ENCODE results near the gene PAXIP1. TPM values are rescaled to one million over a fixed set of nuclear protein-coding genes. Genes with fewer than 3 reads are reported as not detected.

The PAXIP1 gene
- total RNA-seq, 1 donor from 2014 or later, result 5.0 TPM

DNA sequence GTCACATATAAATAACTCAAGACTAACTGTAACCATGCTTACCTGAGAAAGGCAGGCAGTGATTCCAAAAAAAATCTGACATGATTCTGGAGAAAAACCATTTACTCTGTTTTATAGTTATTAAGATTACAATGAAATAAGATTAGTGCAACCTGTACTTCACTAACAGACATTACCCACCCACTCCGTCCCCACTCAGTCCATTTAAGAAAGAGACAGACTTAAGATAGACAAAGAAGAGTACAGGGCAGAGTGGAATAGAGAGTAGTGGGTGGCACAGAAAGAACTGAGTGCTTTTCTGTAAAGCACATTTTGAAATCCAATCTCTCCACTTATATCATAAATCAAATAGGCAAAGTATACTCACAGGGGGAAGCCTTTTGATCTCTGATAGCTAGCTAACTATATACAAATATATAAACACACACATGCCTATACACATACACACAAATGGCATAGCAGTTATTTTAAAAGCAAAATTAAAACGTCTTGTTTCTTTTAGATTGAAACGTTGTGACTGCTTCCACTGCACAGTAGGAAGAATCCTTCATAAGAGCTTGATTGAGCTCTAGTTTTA is 11.9 kb downstream of the PAXIP1 start:
- Histone ChIP-seq H3K27me3 (ENCODE audit: control insufficient read depth, insufficient read depth, low read length) (no peaks in the 10 kb centered on the region), H3K4me3 (ENCODE audit: low read depth, low read length) (no peak overlapping the region), H3K36me3 (ENCODE audit: control insufficient read depth, insufficient read depth, low read length) (peaks cover 1% of the 10 kb centered on the region)
- TF ChIP-seq, protein P1, sequence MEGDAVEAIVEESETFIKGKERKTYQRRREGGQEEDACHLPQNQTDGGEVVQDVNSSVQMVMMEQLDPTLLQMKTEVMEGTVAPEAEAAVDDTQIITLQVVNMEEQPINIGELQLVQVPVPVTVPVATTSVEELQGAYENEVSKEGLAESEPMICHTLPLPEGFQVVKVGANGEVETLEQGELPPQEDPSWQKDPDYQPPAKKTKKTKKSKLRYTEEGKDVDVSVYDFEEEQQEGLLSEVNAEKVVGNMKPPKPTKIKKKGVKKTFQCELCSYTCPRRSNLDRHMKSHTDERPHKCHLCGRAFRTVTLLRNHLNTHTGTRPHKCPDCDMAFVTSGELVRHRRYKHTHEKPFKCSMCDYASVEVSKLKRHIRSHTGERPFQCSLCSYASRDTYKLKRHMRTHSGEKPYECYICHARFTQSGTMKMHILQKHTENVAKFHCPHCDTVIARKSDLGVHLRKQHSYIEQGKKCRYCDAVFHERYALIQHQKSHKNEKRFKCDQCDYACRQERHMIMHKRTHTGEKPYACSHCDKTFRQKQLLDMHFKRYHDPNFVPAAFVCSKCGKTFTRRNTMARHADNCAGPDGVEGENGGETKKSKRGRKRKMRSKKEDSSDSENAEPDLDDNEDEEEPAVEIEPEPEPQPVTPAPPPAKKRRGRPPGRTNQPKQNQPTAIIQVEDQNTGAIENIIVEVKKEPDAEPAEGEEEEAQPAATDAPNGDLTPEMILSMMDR (IDR thresholded peaks at IDR 0.05; ENCODE audit: insufficient read depth, low read length, severe bottlenecking), result no peak
- FAIRE-seq (no peak), DNase-seq (ENCODE audit: low read depth) (no peak)

DNA sequence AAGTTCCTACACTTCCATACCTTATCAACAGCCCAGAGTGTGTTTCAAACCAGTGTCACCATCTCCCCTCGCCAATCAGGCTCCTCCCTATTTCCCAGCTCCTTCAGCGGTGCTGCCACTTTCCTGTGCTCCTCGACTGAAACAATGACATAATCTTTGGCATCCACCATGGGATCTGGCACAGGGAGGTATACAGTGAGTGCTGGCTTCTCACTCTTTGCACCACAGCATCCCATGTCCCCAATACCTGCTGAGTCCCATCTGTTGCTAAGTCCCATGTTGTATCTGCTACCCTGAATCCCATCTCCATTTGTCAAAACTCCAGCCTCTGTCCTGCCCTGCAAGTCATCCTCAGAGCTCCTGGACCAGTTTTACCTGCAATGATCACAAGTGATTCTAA is 15.4 kb downstream of the PAXIP1 start:
- TF ChIP-seq, protein P1 (IDR thresholded peaks at IDR 0.05; ENCODE audit: insufficient read depth, low read length, severe bottlenecking), result no peak
- DNase-seq (ENCODE audit: low read depth) (no peak), FAIRE-seq (no peak)
- Histone ChIP-seq H3K36me3 (ENCODE audit: control insufficient read depth, insufficient read depth, low read length) (peaks cover 2% of the 10 kb centered on the region), H3K4me3 (ENCODE audit: low read depth, low read length) (no peak overlapping the region), H3K27me3 (ENCODE audit: control insufficient read depth, insufficient read depth, low read length) (no peaks in the 10 kb centered on the region)

DNA sequence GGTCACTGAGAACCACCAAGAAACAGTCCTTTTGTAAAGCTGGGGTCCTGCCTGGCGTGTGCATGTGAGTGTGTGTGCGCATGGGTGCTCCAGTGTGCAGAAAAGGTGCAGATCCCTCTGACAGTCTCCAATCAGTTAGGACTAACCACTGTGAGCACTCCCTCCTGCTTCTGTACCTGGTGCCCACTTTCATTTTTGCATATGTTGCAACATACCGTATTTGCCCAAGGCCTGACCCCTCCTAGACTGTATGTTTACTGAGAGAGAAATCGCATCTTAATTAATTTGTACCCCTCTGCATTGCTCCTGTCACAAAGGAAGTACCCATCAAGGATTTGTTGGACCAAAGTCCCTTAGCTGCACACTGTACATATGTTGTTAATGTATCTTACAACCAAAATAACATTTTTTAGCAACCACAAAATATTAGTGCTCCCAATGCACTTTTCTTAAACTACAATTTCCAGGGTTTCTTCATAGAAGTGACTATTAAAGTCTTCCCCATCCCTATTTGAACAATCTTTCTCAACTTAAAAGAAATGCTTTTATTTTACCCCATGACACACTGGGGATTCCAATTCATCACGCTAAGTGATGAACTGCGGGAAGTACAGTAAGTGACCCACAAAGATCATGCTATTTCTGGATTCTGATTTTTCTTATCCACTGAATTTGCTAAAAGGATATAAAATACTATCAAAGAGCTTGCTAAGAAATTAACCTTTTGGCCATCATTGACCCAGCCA is 16.6 kb downstream of the PAXIP1 start:
- no peak for DNase-seq (ENCODE audit: low read depth)
- Histone ChIP-seq H3K27me3 (ENCODE audit: control insufficient read depth, insufficient read depth, low read length) (no peaks in the 10 kb centered on the region), H3K36me3 (ENCODE audit: control insufficient read depth, insufficient read depth, low read length) (peaks cover 2% of the 10 kb centered on the region), H3K4me3 (ENCODE audit: low read depth, low read length) (no peak overlapping the region)
- TF ChIP-seq, protein P1 (IDR thresholded peaks at IDR 0.05; ENCODE audit: insufficient read depth, low read length, severe bottlenecking), result no peak
- FAIRE-seq, result no peak

DNA sequence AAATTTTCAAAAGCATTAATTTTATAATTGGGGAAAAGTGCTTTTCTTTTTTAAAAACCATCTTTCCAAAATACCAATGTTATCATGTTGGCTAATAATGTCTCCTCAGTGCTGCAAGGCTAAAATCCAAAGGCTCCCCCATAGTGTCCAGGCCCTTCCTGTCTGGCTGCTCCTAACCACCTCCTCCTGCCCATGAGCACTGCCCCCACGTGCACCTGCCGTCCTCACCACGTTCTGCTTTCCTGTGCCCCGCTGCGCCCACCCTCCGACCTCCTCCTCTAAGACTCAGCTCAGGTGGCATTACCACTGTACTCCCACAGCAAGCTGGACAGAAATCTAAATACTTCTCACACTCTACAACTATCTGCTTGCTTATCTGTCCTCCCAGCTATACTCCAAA is 17.7 kb downstream of the PAXIP1 start:
- Histone ChIP-seq H3K4me3 (ENCODE audit: low read depth, low read length) (no peak overlapping the region), H3K36me3 (ENCODE audit: control insufficient read depth, insufficient read depth, low read length) (peaks cover 2% of the 10 kb centered on the region), H3K27me3 (ENCODE audit: control insufficient read depth, insufficient read depth, low read length) (no peaks in the 10 kb centered on the region)
- DNase-seq (ENCODE audit: low read depth), result no peak
- TF ChIP-seq, protein P1 (IDR thresholded peaks at IDR 0.05; ENCODE audit: insufficient read depth, low read length, severe bottlenecking), result no peak
- FAIRE-seq, result no peak

DNA sequence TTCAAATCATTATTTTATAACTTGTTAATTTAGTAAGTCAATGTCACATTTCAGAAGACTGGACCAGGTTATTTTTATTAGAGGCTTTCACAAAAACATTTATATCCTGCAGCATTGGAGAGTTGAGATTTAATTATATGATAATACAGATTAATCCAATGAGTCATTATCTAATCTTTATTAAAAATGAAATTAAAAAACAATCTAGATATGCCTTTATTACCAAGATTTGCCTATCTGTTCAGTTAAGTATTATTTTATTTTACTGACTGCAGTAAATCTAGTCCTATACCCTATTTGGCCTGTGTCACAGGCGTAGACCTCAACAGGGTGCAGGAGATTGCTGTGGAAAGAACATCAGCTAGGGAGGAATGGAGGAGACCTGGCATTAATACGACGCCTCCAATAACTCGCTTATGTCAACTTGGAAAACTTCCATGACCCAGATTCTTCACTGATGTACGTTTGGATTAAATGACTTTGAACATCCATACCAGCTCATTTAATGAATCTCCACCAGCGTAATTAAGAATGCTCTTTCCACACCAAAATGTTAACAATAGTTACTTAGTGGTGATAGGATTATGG is 18.2 kb downstream of the PAXIP1 start:
- Histone ChIP-seq H3K27me3 (ENCODE audit: control insufficient read depth, insufficient read depth, low read length) (no peaks in the 10 kb centered on the region), H3K36me3 (ENCODE audit: control insufficient read depth, insufficient read depth, low read length) (peaks cover 4% of the 10 kb centered on the region), H3K4me3 (ENCODE audit: low read depth, low read length) (no peak overlapping the region)
- TF ChIP-seq, protein P1 (IDR thresholded peaks at IDR 0.05; ENCODE audit: insufficient read depth, low read length, severe bottlenecking), result no peak
- FAIRE-seq, result no peak
- DNase-seq (ENCODE audit: low read depth), result no peak
